Measurements from ENCODE around the gene APBB2. TPM values are rescaled to one million over a fixed set of nuclear protein-coding genes. Genes with fewer than 3 reads are reported as not detected.
A peak's percentile ranks its signal among the peaks of the same experiment; 100 is the strongest.

APBB2 gene
- total RNA-seq, 4 donors from 2014 or later = 32.4 to 133 (median 92.1) TPM

DNA sequence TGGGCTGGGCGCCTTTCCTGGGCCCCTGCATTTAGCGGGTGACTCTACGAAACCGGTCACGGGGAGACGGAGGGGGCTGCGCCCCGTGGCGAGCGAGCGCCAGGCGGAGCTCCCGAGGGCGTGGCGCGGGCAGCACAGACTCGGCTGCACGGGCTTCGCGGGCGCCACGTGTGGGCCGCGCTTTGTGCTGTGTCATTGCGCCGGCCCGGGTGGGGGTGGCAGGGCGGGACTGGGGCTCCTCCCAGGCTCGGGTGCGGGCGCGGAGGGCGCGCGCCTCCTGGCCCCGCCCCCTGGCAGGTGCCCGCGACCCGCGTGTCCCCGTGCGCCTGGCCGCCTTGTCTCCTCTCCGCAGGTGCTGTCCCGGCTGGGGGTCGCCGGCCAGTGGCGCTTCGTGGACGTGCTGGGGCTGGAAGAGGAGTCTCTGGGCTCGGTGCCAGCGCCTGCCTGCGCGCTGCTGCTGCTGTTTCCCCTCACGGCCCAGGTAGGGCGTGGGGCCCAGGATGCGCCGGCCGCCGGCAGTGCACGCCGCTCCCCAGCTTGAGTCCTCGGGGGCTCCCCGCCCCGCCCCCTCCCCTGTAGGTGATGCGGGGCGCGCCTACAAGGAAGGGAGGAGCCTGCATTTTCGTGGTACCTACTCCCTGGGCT is 43.0 kb upstream of the APBB2 start:
- DNase-seq = peak in 1 of 2 donors; percentile 31
- peaks cover 0 to 6% of the 10 kb centered on the region in 2 donors for H3K27me3 ChIP-seq
- H3K4me3 ChIP-seq = peak overlapping the region; percentile 10 to 43
- intact Hi-C loops (cut with DNase I; ENCODE audit: low total_unique reads) = no loop called here
- H3K36me3 ChIP-seq = no peaks in the 10 kb centered on the region
- TF ChIP-seq CTCF (IDR thresholded peaks at IDR 0.05) (no peak), POLR2A (IDR thresholded peaks at IDR 0.05) (no peak)
- H3K9me3 ChIP-seq = no peaks in the 10 kb centered on the region
- no peak overlapping the region for H3K27ac ChIP-seq
- peaks cover 0 to 9% of the 10 kb centered on the region in 2 donors for H3K4me1 ChIP-seq

DNA sequence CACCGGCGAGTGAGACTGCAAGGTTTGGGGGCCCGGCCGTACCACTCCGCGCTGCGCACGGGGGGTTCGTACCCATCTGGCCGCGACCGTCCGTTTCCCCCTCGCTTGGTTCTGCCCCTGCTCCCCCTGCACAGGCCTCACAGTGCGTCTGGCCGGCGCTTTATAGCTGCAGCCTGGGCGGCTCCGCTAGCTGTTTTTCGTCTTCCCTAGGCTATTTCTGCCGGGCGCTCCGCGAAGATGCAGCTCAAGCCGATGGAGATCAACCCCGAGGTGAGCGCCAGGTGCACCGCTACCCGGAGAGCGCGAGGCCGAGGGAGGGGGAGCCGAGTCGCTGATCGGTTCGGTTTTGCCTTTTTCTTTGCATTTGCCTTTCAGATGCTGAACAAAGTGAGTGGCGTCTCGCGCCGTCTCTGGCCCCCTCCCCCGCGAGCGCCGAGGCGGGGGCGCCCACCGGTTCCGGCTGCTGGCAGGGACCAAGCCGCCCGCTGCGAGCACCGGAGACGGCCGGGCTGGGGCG is 42.5 kb upstream of the APBB2 start, which contains the start of gene UCHL1:
Gene UCHL1, plus strand, starts transcription at position 189 of the 517 bp plus-strand sequence. Its CDS starts 49 bp downstream, at position 238.
- Histone ChIP-seq H3K4me1 (peaks cover 0 to 9% of the 10 kb centered on the region in 2 donors), H3K9me3 (no peaks in the 10 kb centered on the region), H3K27me3 (peaks cover 0 to 6% of the 10 kb centered on the region in 2 donors), H3K27ac (no peak within 1 kb of the TSS), H3K4me3 (peak within 1 kb of the TSS; percentile 10 to 43), H3K36me3 (no peaks in the 10 kb centered on the region)
- intact Hi-C loops (cut with DNase I; ENCODE audit: low total_unique reads) = no loop called here
- TF ChIP-seq CTCF (IDR thresholded peaks at IDR 0.05) = no peak
- TF ChIP-seq POLR2A (IDR thresholded peaks at IDR 0.05) = no peak
- DNase-seq = peak in 1 of 2 donors; percentile 22

DNA sequence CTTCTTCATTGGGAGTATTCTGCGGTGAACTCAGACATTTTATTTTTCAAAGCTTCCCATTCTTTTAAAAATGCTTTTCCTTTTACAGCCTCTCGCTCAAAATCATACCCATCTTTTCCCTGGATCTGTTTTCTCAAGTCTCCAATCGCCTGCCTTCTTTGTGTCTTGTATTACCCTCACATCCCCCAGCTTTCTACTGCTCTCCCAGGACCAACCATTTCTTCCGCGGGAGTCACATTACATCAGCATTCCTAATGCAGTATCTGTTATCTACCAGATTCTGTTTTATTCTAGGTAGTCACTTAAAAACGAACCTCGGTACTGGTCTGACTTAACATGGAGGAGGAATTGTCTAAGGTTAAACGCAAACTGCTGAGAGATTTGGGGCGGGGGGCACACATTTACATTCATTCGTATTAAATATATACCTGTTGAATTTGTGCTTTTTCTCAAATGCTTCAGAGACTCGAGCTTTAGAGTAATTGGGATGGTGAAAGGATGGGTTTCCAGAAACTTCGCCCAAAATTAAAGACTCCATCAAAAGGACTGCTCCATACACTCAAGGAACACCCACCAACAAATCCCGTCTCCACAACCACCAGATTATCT is 41.9 kb upstream of the APBB2 start:
- H3K4me3 ChIP-seq = peak overlapping the region; percentile 10 to 43
- no peaks in the 10 kb centered on the region for H3K36me3 ChIP-seq
- H3K9me3 ChIP-seq = no peaks in the 10 kb centered on the region
- peaks cover 0 to 9% of the 10 kb centered on the region in 2 donors for H3K4me1 ChIP-seq
- H3K27me3 ChIP-seq = peaks cover 0 to 6% of the 10 kb centered on the region in 2 donors
- no peak overlapping the region for H3K27ac ChIP-seq
- no peak for TF ChIP-seq POLR2A (IDR thresholded peaks at IDR 0.05)
- TF ChIP-seq CTCF (IDR thresholded peaks at IDR 0.05) = no peak
- no peak for DNase-seq
- intact Hi-C loops (cut with DNase I; ENCODE audit: low total_unique reads) = no loop called here

DNA sequence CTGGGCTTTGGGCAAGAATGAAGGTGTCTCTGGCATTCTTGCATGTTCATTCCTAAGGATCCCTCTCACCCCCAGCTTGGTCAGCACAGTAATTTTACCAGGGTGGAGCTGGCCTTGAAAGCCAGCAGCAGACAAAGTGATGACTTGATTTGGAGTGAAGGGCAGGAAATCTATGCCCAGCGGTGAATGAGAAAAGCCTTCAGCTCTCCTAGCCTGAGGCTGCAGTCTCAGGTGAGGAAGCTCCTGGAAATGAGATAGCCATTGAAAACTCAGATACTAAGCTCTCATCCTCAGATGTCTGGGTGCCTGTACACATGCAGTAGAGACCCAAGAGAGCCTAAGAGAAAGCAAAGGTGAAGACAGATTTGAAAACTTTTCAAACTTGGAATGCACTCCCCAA is 31.6 kb upstream of the APBB2 start:
- no peaks in the 10 kb centered on the region for H3K9me3 ChIP-seq
- H3K27me3 ChIP-seq = peaks cover 0 to 5% of the 10 kb centered on the region in 2 donors
- no peaks in the 10 kb centered on the region for H3K4me1 ChIP-seq
- DNase-seq = no peak
- no peak overlapping the region for H3K4me3 ChIP-seq
- TF ChIP-seq CTCF (IDR thresholded peaks at IDR 0.05) (no peak), POLR2A (IDR thresholded peaks at IDR 0.05) (no peak)
- H3K36me3 ChIP-seq = no peaks in the 10 kb centered on the region
- no peak overlapping the region for H3K27ac ChIP-seq
- intact Hi-C loops (cut with DNase I; ENCODE audit: low total_unique reads) = no loop called here

DNA sequence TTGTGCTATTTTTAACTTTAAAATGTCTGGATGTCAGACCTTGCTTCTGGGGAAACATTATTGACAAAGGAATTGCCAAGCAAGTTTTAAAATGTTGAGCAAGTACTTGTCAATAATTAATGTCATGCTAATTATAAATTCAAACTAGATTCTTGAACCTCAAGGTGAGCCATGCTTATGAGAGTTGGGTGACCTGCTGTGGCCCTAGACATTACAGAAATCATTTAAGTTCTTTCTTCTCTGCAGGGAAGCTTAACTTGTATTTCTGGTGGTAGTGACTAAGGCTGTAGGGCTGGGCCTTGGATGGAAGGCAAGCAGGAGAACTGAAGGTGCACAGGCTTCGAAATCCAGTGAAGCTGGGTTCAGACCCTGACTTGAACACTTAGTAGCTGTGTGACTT is 27.6 kb upstream of the APBB2 start:
- no peak for TF ChIP-seq CTCF (IDR thresholded peaks at IDR 0.05)
- no peak for TF ChIP-seq POLR2A (IDR thresholded peaks at IDR 0.05)
- no peak overlapping the region for H3K4me3 ChIP-seq
- no peaks in the 10 kb centered on the region for H3K4me1 ChIP-seq
- H3K36me3 ChIP-seq = no peaks in the 10 kb centered on the region
- H3K27ac ChIP-seq = no peak overlapping the region
- H3K9me3 ChIP-seq = no peaks in the 10 kb centered on the region
- intact Hi-C loops (cut with DNase I; ENCODE audit: low total_unique reads) = no loop called here
- no peak for DNase-seq
- peaks cover 0 to 5% of the 10 kb centered on the region in 2 donors for H3K27me3 ChIP-seq
